Liver (tissue), 2 donors: Measurements from ENCODE around the gene DCUN1D3.

Source experiments
- CTCF ChIP-seq: fragments of 150-350 bp; IDR thresholded peaks from 2 replicates; pipeline ENCODE4 v1.5.1; 2017; ENCODE audit warnings: improper control_type of control experiment, low read depth, low read length; ENCODE audit not compliant: missing input control
- REST ChIP-seq: IDR thresholded peaks from 2 replicates; pipeline ENCODE4 v1.6.1; 2016; ENCODE audit warnings: antibody characterized with exemption, mild to moderate bottlenecking
- donor health status: healthy.

DNA sequence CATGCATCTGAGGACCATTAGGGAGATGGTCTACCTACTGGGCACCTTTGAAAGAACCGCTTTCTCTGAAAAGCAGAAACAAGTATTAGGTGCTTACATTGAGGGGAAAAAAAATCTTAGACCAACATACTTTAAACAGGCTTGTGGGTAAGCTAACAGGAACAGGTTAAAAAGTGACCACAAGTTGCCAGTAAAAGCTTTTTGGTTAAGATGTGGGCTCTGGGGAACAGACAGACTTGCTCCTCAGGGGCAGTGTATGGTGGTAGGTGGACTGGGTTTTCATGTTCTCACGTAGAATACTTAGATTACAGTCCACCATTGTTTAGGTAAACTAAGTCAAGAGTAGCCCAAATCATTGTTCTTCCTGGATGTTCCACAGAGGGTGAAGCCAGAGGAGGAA, 52.6 kb downstream of the DCUN1D3 start:
- TF ChIP-seq REST, result no peak
- TF ChIP-seq CTCF, result no peak
